K562 (cell line): ENCODE data around the gene PPM1M. TPM values are rescaled to one million over a fixed set of nuclear protein-coding genes. Genes with fewer than 3 reads are reported as not detected.

Experiments
- ATAC-seq: fragments of 200-7000 bp; cut with Tn5 transposase; 3 replicates; pipeline ENCODE4 v1.9.1; 2020; ENCODE audit warnings: moderate library complexity
- BruUV-seq: library from RNA; stranded (reverse); fragments of 400-500 nt; replicated peaks from 2 replicates; lab custom pipeline; 2021; lab: Mats Ljungman, UMichigan
- CTCF ChIA-PET: fragments of 300-600 bp; formaldehyde crosslinking; extraction: SDS; loops from one replicate; lab custom pipeline; 2021; ENCODE audit warnings: low intra/inter-chr PET ratio; lab: Yijun Ruan, JAX
- POLR2A ChIA-PET: fragments of 300-600, 350-650 bp; sonication (Branson Sonifier 250); formaldehyde crosslinking; extraction: SDS; loops from one replicate; lab custom pipeline; 2021; ENCODE audit warnings: antibody characterized with exemption, inconsistent platforms; lab: Yijun Ruan, JAX
- DNase-seq, 4 experiments: peaks; one replicate each; pipeline versions ENCODE4 v3.0.0 to v3.0.0-alpha.2; 2011 to 2018; ENCODE audit warnings: low spot score in 3 of 4, mixed read lengths in 3 of 4; ENCODE audit errors: extremely low read depth in 1 of 4
- FAIRE-seq: peaks from 2 replicates; lab custom pipeline; 2011; peaks lifted over from hg19 to GRCh38; lab: Jason Lieb, UNC
- H2AFZ ChIP-seq: 2 replicates; pipeline ENCODE4 v1.6.0; 2011; ENCODE audit warnings: low read depth, low read length, control low read depth, inconsistent platforms
- H3K27ac ChIP-seq: fragments of 200-600 bp; 3 replicates; pipeline ENCODE4 v1.8.0; 2011; ENCODE audit warnings: low read depth, mild to moderate bottlenecking, control low read depth, inconsistent platforms, low read length, moderate library complexity, mixed read lengths; ENCODE audit errors: extremely low read depth
- H3K27me3 ChIP-seq, 2 experiments: fragments of 300-600 bp in 1 of 2; 2 replicates in 1 of 2; 3 replicates in 1 of 2; pipeline versions ENCODE4 v1.6.0 to v1.8.0; 2011; ENCODE audit warnings: inconsistent platforms in 2 of 2, low read length in 2 of 2, mild to moderate bottlenecking in 1 of 2, mixed read lengths in 1 of 2, moderate library complexity in 1 of 2; ENCODE audit not compliant: control insufficient read depth in 2 of 2, insufficient read depth in 2 of 2
- H3K36me3 ChIP-seq: fragments of 300-600 bp; 3 replicates; pipeline ENCODE4 v1.8.0; 2011; ENCODE audit warnings: mild to moderate bottlenecking, low read length, inconsistent platforms; ENCODE audit not compliant: control insufficient read depth, insufficient read depth
- H3K4me1 ChIP-seq, 2 experiments: fragments of 200-600 bp in 1 of 2; replicated peaks in 1 of 2; 2 replicates in 1 of 2; 3 replicates in 1 of 2; pipeline versions ENCODE4 v1.5.1 to v1.8.0; 2011; ENCODE audit warnings: inconsistent platforms in 2 of 2, low read length in 2 of 2, mild to moderate bottlenecking in 1 of 2, mixed read lengths in 1 of 2, moderate library complexity in 1 of 2; ENCODE audit not compliant: control insufficient read depth in 2 of 2, insufficient read depth in 2 of 2
- H3K4me2 ChIP-seq: 2 replicates; pipeline ENCODE4 v1.6.1; 2011; ENCODE audit warnings: low read length, control low read depth, inconsistent platforms, mixed read lengths; ENCODE audit not compliant: insufficient read depth
- H3K4me3 ChIP-seq: fragments of 200-600 bp; sonication (generic), shearing (Covaris generic); 2 replicates; pipeline ENCODE4 v1.5.1; 2016; ENCODE audit warnings: control low read depth, inconsistent platforms
- H3K79me2 ChIP-seq: fragments of 200-600 bp; 3 replicates; pipeline ENCODE4 v1.8.0; 2011; ENCODE audit warnings: low read length, inconsistent platforms; ENCODE audit not compliant: control insufficient read depth, insufficient read depth
- H3K9ac ChIP-seq, 2 experiments: 2 replicates each; pipeline versions ENCODE4 v1.6.0 to v1.6.1; 2011; ENCODE audit warnings: low read depth in 2 of 2, low read length in 2 of 2, control low read depth in 1 of 2, inconsistent platforms in 1 of 2, mild to moderate bottlenecking in 1 of 2, mixed read lengths in 1 of 2; ENCODE audit not compliant: insufficient read depth in 1 of 2
- H3K9me1 ChIP-seq: one replicate; pipeline ENCODE4 v1.6.0; 2011; ENCODE audit warnings: inconsistent platforms, mild to moderate bottlenecking, low read length, moderate library complexity; ENCODE audit not compliant: control insufficient read depth, insufficient read depth
- H3K9me3 ChIP-seq: replicated peaks from 2 replicates; pipeline ENCODE4 v1.5.1; 2011; ENCODE audit warnings: low read depth, low read length, inconsistent platforms; ENCODE audit not compliant: control insufficient read depth, insufficient read depth
- H4K20me1 ChIP-seq: replicated peaks from 2 replicates; pipeline ENCODE4 v1.6.1; 2011; ENCODE audit warnings: low read length, inconsistent platforms, mixed read lengths; ENCODE audit not compliant: control insufficient read depth, insufficient read depth
- E2F3 ChIP-seq: fragments of 250-450 bp; sonication (Bioruptor Pico); IDR thresholded peaks from 2 replicates; pipeline ENCODE4 v1.4.0; 2020; ENCODE audit warnings: mild to moderate bottlenecking
- HDGF ChIP-seq: fragments of 450-650 bp; IDR thresholded peaks from 2 replicates; pipeline ENCODE4 v1.6.1; 2016
- PURB ChIP-seq: sonication (generic); formaldehyde crosslinking; IDR thresholded peaks from 2 replicates; pipeline ENCODE4 v1.9.0; 2021; ENCODE audit warnings: low read depth, mild to moderate bottlenecking, missing genetic modification reagents
- ZBTB11 ChIP-seq, 3 experiments: fragments of 200-800 bp in 1 of 3; fragments of 250-450 bp in 1 of 3; fragments of 450-650 bp in 1 of 3; sonication (Bioruptor Pico) in 1 of 3; sonication (Bioruptor generic) in 1 of 3; formaldehyde crosslinking in 1 of 3; IDR thresholded peaks; 2 replicates each; pipeline versions ENCODE4 v1.6.1 to v1.8.0; 2016 to 2022; ENCODE audit warnings: mild to moderate bottlenecking in 2 of 3, missing genetic modification characterization in 2 of 3, missing compliant biosample characterization in 1 of 3, moderate library complexity in 1 of 3
- ZNF174 ChIP-seq: fragments of 250-450 bp; sonication (Bioruptor Pico); IDR thresholded peaks from 2 replicates; pipeline ENCODE4 v1.4.0; 2020; ENCODE audit warnings: mild to moderate bottlenecking
- ZNF589 ChIP-seq: fragments of 200-800 bp; sonication (Bioruptor generic); IDR thresholded peaks from 2 replicates; pipeline ENCODE4 v1.6.1; 2016; ENCODE audit warnings: low read depth, missing genetic modification characterization, missing compliant biosample characterization
- WGBS: fragments of 100-300 bp; shearing (Covaris generic); methylation state at CpG from one replicate; pipeline ENCODE4 v1.1.6; 2016; ENCODE audit warnings: low coverage, mixed read lengths; ENCODE audit not compliant: insufficient coverage; ENCODE audit errors: missing lambda C conversion rate; 5-methylcytosine and 5-hydroxymethylcytosine counted together
- in situ Hi-C: fragments of 300-500 bp; cut with MboI; formaldehyde crosslinking; loops from 4 replicates; pipeline ENCODE4 v1.15.0; 2018; ENCODE audit warnings: inconsistent platforms, mixed read lengths
- intact Hi-C: fragments of 100-400 bp; cut with micrococcal nuclease; formaldehyde crosslinking; loops from 2 replicates; pipeline ENCODE4 v1.14.2; 2022
- polyA plus RNA-seq, 8 experiments: library from polyadenylated mRNA; depleted of rRNA in 4 of 8; stranded (reverse) in 5 of 8; unstranded in 3 of 8; fragments of >200 nt; fragmentation: Nextera tagmentation in 2 of 8; fragmentation: Illumina TruSeq in 1 of 8; extraction: Ambion mirVana in 2 of 8; extraction: Trizol in 1 of 8; gene quantifications; 2 replicates each; pipeline versions ENCODE4 v1.2.1 to v1.2.3, GENCODE V29; 2011 to 2014; ENCODE audit warnings: inconsistent platforms in 1 of 8, missing spikeins in 1 of 8
- total RNA-seq, 7 experiments: library from RNA; depleted of rRNA in 6 of 7; stranded (reverse); fragments of >200 nt in 6 of 7; fragmentation: Illumina TruSeq in 2 of 7; extraction: Trizol in 2 of 7; gene quantifications; 2 replicates each; pipeline versions ENCODE4 v1.2.1 to v1.2.3, GENCODE V29; 2011 to 2021; ENCODE audit warnings: low replicate concordance in 1 of 7
- TF ChIP-seq, protein P1 (sequence below): fragments of 450-650 bp; IDR thresholded peaks from 2 replicates; pipeline ENCODE4 v1.6.1; 2016; ENCODE audit warnings: mild to moderate bottlenecking, moderate library complexity

Gene PPM1M
- total and polyA plus RNA-seq, 9 of the 15 experiments (the other 6 are each of a cell fraction or from before 2014, with no cell fraction given) = 1.4 to 9.2 (median 4.4) TPM

- no peaks in the 10 kb centered on the region for H3K27me3 ChIP-seq
- peaks cover 33% of the 10 kb centered on the region; the same call in 2 of the 3 replicates for H3K36me3 ChIP-seq
- H2AFZ ChIP-seq = peak overlapping the region; percentile 92
- POLR2A ChIA-PET = interaction anchor here (0.6 to 1.0 kb wide), 5 partner anchors 9 to 962 kb away, joined by 3 to 4 read pairs (median 3); no protein-coding TSS in a partner anchor
- H4K20me1 ChIP-seq = no peaks in the 10 kb centered on the region
- H3K27ac ChIP-seq = peak overlapping the region; percentile 57
- WGBS = 40% methylated on average over 9 of the region's 10 CpGs
- peak overlapping the region; percentile 77 for H3K4me3 ChIP-seq
- DNase-seq (no peak), ATAC-seq (peak; percentile 9), FAIRE-seq (no peak)
- CTCF ChIA-PET = no interaction called here
- H3K9me1 ChIP-seq = no peaks in the 10 kb centered on the region
- peak overlapping the region; percentile 80 to 96 for H3K9ac ChIP-seq
- H3K4me2 ChIP-seq = peak overlapping the region; percentile 78
- H3K4me1 ChIP-seq = peaks cover 22 to 31% of the 10 kb centered on the region in 2 experiments; a peak in 4 of 5 replicates
- H3K9me3 ChIP-seq = no peaks in the 10 kb centered on the region
- BruUV-seq = TSS peak; percentile 74
- peaks cover 16% of the 10 kb centered on the region for H3K79me2 ChIP-seq
- intact Hi-C loops (no loop called here), in situ Hi-C loops (no loop called here)
- TF ChIP-seq HDGF (0 out of 2 replicates have a peak, but pooled peaks have one; percentile 48), ZNF174 (CRISPR knock-in tag) (no peak), E2F3 (CRISPR knock-in tag) (0 out of 2 replicates have a peak, but pooled peaks have one; percentile 53), PURB (CRISPR knock-in tag) (no peak), ZNF589 (CRISPR knock-in tag) (0 out of 2 replicates have a peak, but pooled peaks have one; percentile 29), ZBTB11 (CRISPR knock-in tag; IDR thresholded peaks at IDR 0.05) (0 out of 6 replicates have a peak, but pooled peaks of 1 of the 3 experiments have one; percentile 38)
- TF ChIP-seq, protein P1, sequence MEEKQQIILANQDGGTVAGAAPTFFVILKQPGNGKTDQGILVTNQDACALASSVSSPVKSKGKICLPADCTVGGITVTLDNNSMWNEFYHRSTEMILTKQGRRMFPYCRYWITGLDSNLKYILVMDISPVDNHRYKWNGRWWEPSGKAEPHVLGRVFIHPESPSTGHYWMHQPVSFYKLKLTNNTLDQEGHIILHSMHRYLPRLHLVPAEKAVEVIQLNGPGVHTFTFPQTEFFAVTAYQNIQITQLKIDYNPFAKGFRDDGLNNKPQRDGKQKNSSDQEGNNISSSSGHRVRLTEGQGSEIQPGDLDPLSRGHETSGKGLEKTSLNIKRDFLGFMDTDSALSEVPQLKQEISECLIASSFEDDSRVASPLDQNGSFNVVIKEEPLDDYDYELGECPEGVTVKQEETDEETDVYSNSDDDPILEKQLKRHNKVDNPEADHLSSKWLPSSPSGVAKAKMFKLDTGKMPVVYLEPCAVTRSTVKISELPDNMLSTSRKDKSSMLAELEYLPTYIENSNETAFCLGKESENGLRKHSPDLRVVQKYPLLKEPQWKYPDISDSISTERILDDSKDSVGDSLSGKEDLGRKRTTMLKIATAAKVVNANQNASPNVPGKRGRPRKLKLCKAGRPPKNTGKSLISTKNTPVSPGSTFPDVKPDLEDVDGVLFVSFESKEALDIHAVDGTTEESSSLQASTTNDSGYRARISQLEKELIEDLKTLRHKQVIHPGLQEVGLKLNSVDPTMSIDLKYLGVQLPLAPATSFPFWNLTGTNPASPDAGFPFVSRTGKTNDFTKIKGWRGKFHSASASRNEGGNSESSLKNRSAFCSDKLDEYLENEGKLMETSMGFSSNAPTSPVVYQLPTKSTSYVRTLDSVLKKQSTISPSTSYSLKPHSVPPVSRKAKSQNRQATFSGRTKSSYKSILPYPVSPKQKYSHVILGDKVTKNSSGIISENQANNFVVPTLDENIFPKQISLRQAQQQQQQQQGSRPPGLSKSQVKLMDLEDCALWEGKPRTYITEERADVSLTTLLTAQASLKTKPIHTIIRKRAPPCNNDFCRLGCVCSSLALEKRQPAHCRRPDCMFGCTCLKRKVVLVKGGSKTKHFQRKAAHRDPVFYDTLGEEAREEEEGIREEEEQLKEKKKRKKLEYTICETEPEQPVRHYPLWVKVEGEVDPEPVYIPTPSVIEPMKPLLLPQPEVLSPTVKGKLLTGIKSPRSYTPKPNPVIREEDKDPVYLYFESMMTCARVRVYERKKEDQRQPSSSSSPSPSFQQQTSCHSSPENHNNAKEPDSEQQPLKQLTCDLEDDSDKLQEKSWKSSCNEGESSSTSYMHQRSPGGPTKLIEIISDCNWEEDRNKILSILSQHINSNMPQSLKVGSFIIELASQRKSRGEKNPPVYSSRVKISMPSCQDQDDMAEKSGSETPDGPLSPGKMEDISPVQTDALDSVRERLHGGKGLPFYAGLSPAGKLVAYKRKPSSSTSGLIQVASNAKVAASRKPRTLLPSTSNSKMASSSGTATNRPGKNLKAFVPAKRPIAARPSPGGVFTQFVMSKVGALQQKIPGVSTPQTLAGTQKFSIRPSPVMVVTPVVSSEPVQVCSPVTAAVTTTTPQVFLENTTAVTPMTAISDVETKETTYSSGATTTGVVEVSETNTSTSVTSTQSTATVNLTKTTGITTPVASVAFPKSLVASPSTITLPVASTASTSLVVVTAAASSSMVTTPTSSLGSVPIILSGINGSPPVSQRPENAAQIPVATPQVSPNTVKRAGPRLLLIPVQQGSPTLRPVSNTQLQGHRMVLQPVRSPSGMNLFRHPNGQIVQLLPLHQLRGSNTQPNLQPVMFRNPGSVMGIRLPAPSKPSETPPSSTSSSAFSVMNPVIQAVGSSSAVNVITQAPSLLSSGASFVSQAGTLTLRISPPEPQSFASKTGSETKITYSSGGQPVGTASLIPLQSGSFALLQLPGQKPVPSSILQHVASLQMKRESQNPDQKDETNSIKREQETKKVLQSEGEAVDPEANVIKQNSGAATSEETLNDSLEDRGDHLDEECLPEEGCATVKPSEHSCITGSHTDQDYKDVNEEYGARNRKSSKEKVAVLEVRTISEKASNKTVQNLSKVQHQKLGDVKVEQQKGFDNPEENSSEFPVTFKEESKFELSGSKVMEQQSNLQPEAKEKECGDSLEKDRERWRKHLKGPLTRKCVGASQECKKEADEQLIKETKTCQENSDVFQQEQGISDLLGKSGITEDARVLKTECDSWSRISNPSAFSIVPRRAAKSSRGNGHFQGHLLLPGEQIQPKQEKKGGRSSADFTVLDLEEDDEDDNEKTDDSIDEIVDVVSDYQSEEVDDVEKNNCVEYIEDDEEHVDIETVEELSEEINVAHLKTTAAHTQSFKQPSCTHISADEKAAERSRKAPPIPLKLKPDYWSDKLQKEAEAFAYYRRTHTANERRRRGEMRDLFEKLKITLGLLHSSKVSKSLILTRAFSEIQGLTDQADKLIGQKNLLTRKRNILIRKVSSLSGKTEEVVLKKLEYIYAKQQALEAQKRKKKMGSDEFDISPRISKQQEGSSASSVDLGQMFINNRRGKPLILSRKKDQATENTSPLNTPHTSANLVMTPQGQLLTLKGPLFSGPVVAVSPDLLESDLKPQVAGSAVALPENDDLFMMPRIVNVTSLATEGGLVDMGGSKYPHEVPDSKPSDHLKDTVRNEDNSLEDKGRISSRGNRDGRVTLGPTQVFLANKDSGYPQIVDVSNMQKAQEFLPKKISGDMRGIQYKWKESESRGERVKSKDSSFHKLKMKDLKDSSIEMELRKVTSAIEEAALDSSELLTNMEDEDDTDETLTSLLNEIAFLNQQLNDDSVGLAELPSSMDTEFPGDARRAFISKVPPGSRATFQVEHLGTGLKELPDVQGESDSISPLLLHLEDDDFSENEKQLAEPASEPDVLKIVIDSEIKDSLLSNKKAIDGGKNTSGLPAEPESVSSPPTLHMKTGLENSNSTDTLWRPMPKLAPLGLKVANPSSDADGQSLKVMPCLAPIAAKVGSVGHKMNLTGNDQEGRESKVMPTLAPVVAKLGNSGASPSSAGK = 0 out of 2 replicates have a peak, but pooled peaks have one; percentile 66
These were observed 48.1 kb upstream of the PPM1M start for GRCh38 chr3:52197499-52197841.
